Stimulated activated CD4-positive, alpha-beta T cell treated with anti-CD3 and anti-CD28 coated beads, Interleukin-2, amount 100 ng/mL, for 24 hours (primary cell): ENCODE results near the gene CRYAB.
"Not testable (repeated sequence)": the region's sequence is repeated elsewhere in the genome, so short reads cannot be mapped to it uniquely, and the experiment has no call there.

Source experiments
- DNase-seq, 2 donors: peaks; one replicate each; pipeline ENCODE4 v3.0.0-alpha.2; 2020

CRYAB gene

DNA sequence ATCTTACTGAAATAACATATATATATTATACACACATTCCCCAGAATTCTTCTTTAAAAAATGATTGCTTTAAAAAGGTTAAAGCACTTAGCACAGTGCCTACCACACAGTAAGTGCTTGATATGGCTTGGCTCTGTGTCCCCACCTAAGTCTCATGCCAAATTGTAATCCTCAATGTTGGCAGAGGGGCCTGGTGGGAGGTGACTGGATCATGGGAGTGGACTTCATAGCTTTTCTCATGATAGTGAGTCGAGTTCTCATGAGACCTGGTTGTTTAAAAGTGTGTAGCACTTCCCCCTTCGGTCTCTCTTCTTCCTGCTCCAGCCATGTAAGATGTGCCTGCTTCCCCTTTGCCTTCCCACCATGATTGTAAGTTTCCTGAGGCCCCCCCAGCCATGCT lies 6.2 kb downstream of the CRYAB start:
- DNase-seq: no peak

DNA sequence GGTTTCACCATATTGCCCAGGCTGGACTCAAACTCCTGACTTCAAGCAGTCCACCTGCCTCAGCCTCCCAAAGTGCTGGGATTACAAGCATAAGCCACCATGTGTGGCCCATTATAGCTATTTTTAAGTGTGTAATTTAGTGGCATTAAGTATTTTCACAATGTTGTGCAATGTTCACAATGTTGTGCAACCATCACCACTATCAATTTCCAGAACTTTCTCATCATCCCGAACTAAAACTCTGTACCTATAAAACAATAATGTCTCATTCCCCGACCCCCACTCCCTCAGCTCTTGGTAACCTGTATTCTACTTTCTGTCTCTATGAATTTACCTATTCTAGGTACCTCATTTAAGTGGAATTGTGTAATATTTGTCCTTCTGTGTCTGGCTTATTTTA lies 24.7 kb downstream of the CRYAB start:
- no peak for DNase-seq

DNA sequence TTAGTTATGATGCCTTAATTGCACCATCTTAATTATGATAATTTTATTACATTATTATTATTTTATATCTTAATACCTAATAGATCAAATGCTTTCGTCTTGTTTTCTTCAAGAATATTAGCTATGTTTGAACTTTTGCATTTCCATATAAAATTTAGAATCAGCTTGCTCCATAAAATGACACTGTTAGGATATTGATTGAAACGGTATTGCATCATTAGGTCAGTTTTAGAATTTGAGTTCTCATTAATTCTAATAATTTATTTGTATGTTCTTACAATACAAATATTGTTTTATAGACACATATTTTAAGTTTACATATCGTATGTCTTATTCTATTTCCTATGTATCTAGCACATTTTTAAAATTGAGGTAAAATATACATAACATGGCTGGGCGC lies 25.5 kb downstream of the CRYAB start:
- no peak for DNase-seq

DNA sequence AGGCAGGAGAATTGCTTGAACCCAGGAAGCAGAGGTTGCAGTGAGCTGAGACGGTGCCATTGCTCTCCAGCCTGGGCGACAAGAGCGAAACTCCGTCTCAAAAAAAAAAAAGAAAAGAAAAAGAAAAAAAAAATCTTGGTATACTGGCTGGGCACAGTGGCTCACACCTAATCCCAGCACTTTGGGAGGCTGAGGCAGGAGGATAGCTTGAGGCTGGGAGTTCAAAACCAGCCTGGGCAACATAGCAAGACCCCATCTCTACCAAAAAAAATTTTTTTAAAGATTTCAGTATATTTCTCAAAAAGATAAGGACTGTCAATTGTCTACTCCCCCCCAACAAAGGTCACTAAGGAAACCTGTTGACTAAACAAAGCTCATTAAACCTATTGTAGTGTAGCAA lies 26.5 kb downstream of the CRYAB start:
- DNase-seq: not testable (repeated sequence)

- DNase-seq: no peak
Observed at GRCh38 chr11:111882202-111882601, 29.4 kb downstream of the CRYAB start.

DNA sequence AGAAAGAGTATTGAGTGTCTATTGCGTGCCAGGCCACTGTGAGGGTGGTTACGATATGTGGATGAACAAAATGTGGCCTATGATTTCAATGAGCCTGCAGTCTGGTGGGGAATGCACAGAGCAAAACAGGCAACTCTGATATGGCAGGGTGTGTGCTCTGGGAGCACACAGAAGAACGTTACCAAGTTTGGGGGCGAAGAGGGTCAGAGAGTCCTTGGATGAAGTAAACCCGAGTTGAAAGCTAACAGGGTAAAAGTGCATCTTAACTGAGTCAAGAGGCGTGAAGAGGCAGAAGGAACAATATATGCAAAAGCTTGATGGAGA lies 32.0 kb downstream of the CRYAB start:
- DNase-seq: no peak

DNA sequence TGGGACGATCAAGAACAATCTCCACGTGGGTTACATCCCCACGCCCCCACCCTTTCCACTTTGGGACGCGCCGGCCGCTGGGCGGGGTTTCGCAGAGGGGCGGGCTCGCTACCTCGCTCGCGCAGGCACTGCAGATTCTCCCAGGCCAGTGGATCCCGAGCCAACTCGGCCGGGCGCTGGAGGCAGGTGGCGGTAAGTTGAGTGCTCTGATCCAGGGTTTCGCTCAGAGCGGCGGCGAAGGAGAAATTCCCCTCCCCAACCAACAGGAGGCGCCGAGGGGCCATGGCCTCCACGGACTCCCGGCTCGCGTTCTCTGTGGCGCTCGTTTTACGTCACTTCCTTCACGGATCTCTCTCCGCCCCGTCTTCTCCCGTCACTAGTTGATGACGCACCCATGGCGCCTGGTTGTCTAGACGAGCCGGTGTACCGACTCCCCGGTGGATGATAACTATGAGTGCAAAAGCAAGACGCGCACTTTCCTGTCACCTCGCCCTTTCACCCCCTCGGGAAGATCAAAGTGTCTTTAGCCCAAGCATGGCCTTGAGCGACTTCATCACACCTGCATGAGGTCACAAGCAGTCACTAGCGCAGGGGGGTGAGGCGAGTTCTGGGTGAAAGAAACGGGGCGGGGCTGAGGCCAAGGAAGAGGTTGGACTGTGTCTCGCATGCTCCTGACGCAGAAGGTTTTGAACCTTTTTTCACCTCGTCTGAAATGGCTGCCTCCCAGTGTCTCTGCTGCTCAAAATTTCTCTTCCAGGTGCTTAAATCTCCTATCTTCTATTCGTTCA lies 32.5 kb downstream of the CRYAB start, which contains the start of the genes CFAP68 and FDXACB1:
Gene CFAP68 (plus strand): TSS at position 693 of the 788 bp plus-strand sequence. CDS start 20 bp downstream, at position 713.
Gene FDXACB1 (minus strand): TSS at position 317 of the 788 bp plus-strand sequence. CDS start 33 bp downstream, at position 284.
- peak; percentile 93 to 94 for DNase-seq

GRCh38 chr11:111878385-111878848 lies 33.2 kb downstream of the CRYAB start:
- no peak for DNase-seq

- no peak for DNase-seq
Observed at GRCh38 chr11:111871693-111872161, 39.8 kb downstream of the CRYAB start.

GRCh38 chr11:111870886-111871692 lies 40.5 kb downstream of the CRYAB start, which contains the start of gene ALG9:
TSS of gene ALG9 (minus strand) at chr11:111871581. CDS start at chr11:111871482, 99 bp downstream.
- DNase-seq: peak; percentile 93 to 94

DNA sequence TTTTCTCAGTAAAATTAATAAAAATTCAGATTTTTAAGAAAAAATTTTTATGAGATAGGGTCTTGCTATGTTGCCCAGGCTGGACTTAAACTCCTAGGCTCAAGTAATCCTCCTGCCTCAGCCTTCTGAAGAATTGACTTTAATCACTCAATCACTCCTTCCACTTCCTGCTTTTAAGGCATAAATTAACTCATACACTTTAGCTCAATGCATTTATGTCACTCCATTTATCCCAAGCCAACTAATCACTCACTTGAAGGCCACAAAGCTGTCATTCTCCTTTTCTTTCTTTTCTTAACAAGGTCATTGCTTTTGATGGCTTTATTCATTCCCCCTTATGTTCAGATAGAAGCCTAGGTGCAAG lies 41.1 kb downstream of the CRYAB start:
- no peak for DNase-seq

DNA sequence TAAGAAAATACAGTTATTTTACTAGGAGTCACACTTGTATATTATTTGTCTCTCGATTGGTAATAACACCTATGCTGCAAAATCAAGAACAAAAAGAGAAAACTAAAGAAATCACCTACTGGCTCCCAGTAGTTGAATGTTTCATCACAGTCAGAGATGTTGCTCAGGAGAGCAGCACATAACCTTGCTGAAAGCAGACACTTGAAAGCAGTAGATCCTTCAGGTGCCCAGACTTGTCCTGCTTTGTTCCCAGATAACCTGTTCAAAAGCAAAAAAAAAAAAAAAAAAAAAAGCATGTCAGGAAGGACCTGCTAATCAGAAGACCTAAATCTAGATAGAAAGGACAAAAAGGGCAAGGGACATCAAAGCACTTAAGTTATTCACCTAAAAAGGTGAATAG lies 41.5 kb downstream of the CRYAB start:
- DNase-seq: no peak

- no peak for DNase-seq
Observed at GRCh38 chr11:111860257-111860656, 51.3 kb downstream of the CRYAB start.
